GM21786 (cell line): ENCODE results near the gene CREB3.

Experiments
- ATAC-seq: cut with Tn5 transposase; IDR thresholded peaks from one replicate; pipeline ENCODE4 v1.9.1; 2021; ENCODE audit not compliant: unreplicated experiment

CREB3 gene

GRCh38 chr9:35732185-35732799 lies at the start of gene CREB3, which contains the start of gene TLN1:
Gene CREB3 (plus strand): TSS chr9:35732666. CDS start chr9:35732773, 107 bp downstream.
Gene TLN1 (minus strand): TSS chr9:35732195. CDS start chr9:35725694, 6,501 bp downstream.
- peak; percentile 78 for ATAC-seq

- no peak for ATAC-seq
Measured at GRCh38 chr9:35683323-35683722, 49.1 kb upstream of the CREB3 start.

GRCh38 chr9:35684921-35685320 lies 47.5 kb upstream of the CREB3 start:
- ATAC-seq, result no peak

- no peak for ATAC-seq
Measured at GRCh38 chr9:35685506-35685905, 47.0 kb upstream of the CREB3 start.

GRCh38 chr9:35686222-35687203 lies 46.0 kb upstream of the CREB3 start:
- ATAC-seq, result no peak

- no peak for ATAC-seq
Measured at GRCh38 chr9:35687306-35687705, 45.2 kb upstream of the CREB3 start.

- no peak for ATAC-seq
Measured at GRCh38 chr9:35687972-35688557, 44.4 kb upstream of the CREB3 start.

GRCh38 chr9:35688558-35689541 lies 43.6 kb upstream of the CREB3 start:
- no peak for ATAC-seq

- ATAC-seq, result no peak
Measured at GRCh38 chr9:35689542-35690293, 42.7 kb upstream of the CREB3 start, which contains the start of gene TPM2. Gene TPM2 (minus strand): TSS chr9:35689925. CDS start chr9:35689817, 108 bp downstream.

GRCh38 chr9:35690294-35690613 lies 42.2 kb upstream of the CREB3 start:
- no peak for ATAC-seq

- no peak for ATAC-seq
Measured at GRCh38 chr9:35690614-35691333, 41.7 kb upstream of the CREB3 start.

- no peak for ATAC-seq
Measured at GRCh38 chr9:35691334-35691650, 41.2 kb upstream of the CREB3 start.

GRCh38 chr9:35691757-35692301 lies 40.6 kb upstream of the CREB3 start:
- no peak for ATAC-seq

GRCh38 chr9:35695943-35696401 lies 36.5 kb upstream of the CREB3 start:
- no peak for ATAC-seq

- peak; percentile 80 for ATAC-seq
Measured at GRCh38 chr9:35696520-35697215, 35.8 kb upstream of the CREB3 start.

GRCh38 chr9:35697486-35697885 lies 35.0 kb upstream of the CREB3 start:
- ATAC-seq, result no peak

- ATAC-seq, result no peak
Measured at GRCh38 chr9:35698231-35698630, 34.2 kb upstream of the CREB3 start.

GRCh38 chr9:35700031-35700430 lies 32.4 kb upstream of the CREB3 start:
- no peak for ATAC-seq
